K562 (cell line): ENCODE results near the gene NOTO. TPM values are rescaled to one million over a fixed set of nuclear protein-coding genes. Genes with fewer than 3 reads are reported as not detected.

Source experiments
- ATAC-seq: fragments of 200-7000 bp; cut with Tn5 transposase; 3 replicates; pipeline ENCODE4 v1.9.1; 2020; ENCODE audit warnings: moderate library complexity
- BruUV-seq: library from RNA; stranded (reverse); fragments of 400-500 nt; replicated peaks from 2 replicates; lab custom pipeline; 2021; lab: Mats Ljungman, UMichigan
- CTCF ChIA-PET: fragments of 300-600 bp; formaldehyde crosslinking; extraction: SDS; loops from one replicate; lab custom pipeline; 2021; ENCODE audit warnings: low intra/inter-chr PET ratio; lab: Yijun Ruan, JAX
- POLR2A ChIA-PET: fragments of 300-600, 350-650 bp; sonication (Branson Sonifier 250); formaldehyde crosslinking; extraction: SDS; loops from one replicate; lab custom pipeline; 2021; ENCODE audit warnings: antibody characterized with exemption, inconsistent platforms; lab: Yijun Ruan, JAX
- DNase-seq, 4 experiments: peaks; one replicate each; pipeline versions ENCODE4 v3.0.0 to v3.0.0-alpha.2; 2011 to 2018; ENCODE audit warnings: low spot score in 3 of 4, mixed read lengths in 3 of 4; ENCODE audit errors: extremely low read depth in 1 of 4
- FAIRE-seq: peaks from 2 replicates; lab custom pipeline; 2011; peaks lifted over from hg19 to GRCh38; lab: Jason Lieb, UNC
- H2AFZ ChIP-seq: 2 replicates; pipeline ENCODE4 v1.6.0; 2011; ENCODE audit warnings: low read depth, low read length, control low read depth, inconsistent platforms
- H3K27ac ChIP-seq: fragments of 200-600 bp; 3 replicates; pipeline ENCODE4 v1.8.0; 2011; ENCODE audit warnings: low read depth, mild to moderate bottlenecking, control low read depth, inconsistent platforms, low read length, moderate library complexity, mixed read lengths; ENCODE audit errors: extremely low read depth
- H3K27me3 ChIP-seq, 2 experiments: fragments of 300-600 bp in 1 of 2; 2 replicates in 1 of 2; 3 replicates in 1 of 2; pipeline versions ENCODE4 v1.6.0 to v1.8.0; 2011; ENCODE audit warnings: inconsistent platforms in 2 of 2, low read length in 2 of 2, mild to moderate bottlenecking in 1 of 2, mixed read lengths in 1 of 2, moderate library complexity in 1 of 2; ENCODE audit not compliant: control insufficient read depth in 2 of 2, insufficient read depth in 2 of 2
- H3K36me3 ChIP-seq: fragments of 300-600 bp; 3 replicates; pipeline ENCODE4 v1.8.0; 2011; ENCODE audit warnings: mild to moderate bottlenecking, low read length, inconsistent platforms; ENCODE audit not compliant: control insufficient read depth, insufficient read depth
- H3K4me1 ChIP-seq, 2 experiments: fragments of 200-600 bp in 1 of 2; replicated peaks in 1 of 2; 2 replicates in 1 of 2; 3 replicates in 1 of 2; pipeline versions ENCODE4 v1.5.1 to v1.8.0; 2011; ENCODE audit warnings: inconsistent platforms in 2 of 2, low read length in 2 of 2, mild to moderate bottlenecking in 1 of 2, mixed read lengths in 1 of 2, moderate library complexity in 1 of 2; ENCODE audit not compliant: control insufficient read depth in 2 of 2, insufficient read depth in 2 of 2
- H3K4me2 ChIP-seq: 2 replicates; pipeline ENCODE4 v1.6.1; 2011; ENCODE audit warnings: low read length, control low read depth, inconsistent platforms, mixed read lengths; ENCODE audit not compliant: insufficient read depth
- H3K4me3 ChIP-seq: fragments of 200-600 bp; sonication (generic), shearing (Covaris generic); 2 replicates; pipeline ENCODE4 v1.5.1; 2016; ENCODE audit warnings: control low read depth, inconsistent platforms
- H3K79me2 ChIP-seq: fragments of 200-600 bp; 3 replicates; pipeline ENCODE4 v1.8.0; 2011; ENCODE audit warnings: low read length, inconsistent platforms; ENCODE audit not compliant: control insufficient read depth, insufficient read depth
- H3K9ac ChIP-seq, 2 experiments: 2 replicates each; pipeline versions ENCODE4 v1.6.0 to v1.6.1; 2011; ENCODE audit warnings: low read depth in 2 of 2, low read length in 2 of 2, control low read depth in 1 of 2, inconsistent platforms in 1 of 2, mild to moderate bottlenecking in 1 of 2, mixed read lengths in 1 of 2; ENCODE audit not compliant: insufficient read depth in 1 of 2
- H3K9me1 ChIP-seq: one replicate; pipeline ENCODE4 v1.6.0; 2011; ENCODE audit warnings: inconsistent platforms, mild to moderate bottlenecking, low read length, moderate library complexity; ENCODE audit not compliant: control insufficient read depth, insufficient read depth
- H3K9me3 ChIP-seq: replicated peaks from 2 replicates; pipeline ENCODE4 v1.5.1; 2011; ENCODE audit warnings: low read depth, low read length, inconsistent platforms; ENCODE audit not compliant: control insufficient read depth, insufficient read depth
- H4K20me1 ChIP-seq: replicated peaks from 2 replicates; pipeline ENCODE4 v1.6.1; 2011; ENCODE audit warnings: low read length, inconsistent platforms, mixed read lengths; ENCODE audit not compliant: control insufficient read depth, insufficient read depth
- CHCHD3 ChIP-seq: fragments of 250-450 bp; sonication (Bioruptor Pico); IDR thresholded peaks from 2 replicates; pipeline ENCODE4 v2.1.2; 2022; ENCODE audit warnings: mild to moderate bottlenecking
- CREB3L1 ChIP-seq: fragments of 450-650 bp; IDR thresholded peaks from 2 replicates; pipeline ENCODE4 v1.6.1; 2014; ENCODE audit warnings: low read depth, mild to moderate bottlenecking, moderate library complexity, borderline replicate concordance
- FOXA3 ChIP-seq, 2 experiments: fragments of 450-650 bp in 1 of 2; sonication (generic) in 1 of 2; formaldehyde crosslinking; IDR thresholded peaks in 1 of 2; conservative IDR thresholded peaks in 1 of 2; 2 replicates each; pipeline versions ENCODE4 v1.4.0 to v1.8.0; 2020 to 2022; ENCODE audit warnings: mild to moderate bottlenecking in 2 of 2, missing genetic modification reagents in 1 of 2
- MCM2 ChIP-seq: fragments of 450-650 bp; IDR thresholded peaks from 2 replicates; pipeline ENCODE4 v1.6.1; 2017; ENCODE audit warnings: low read depth, mild to moderate bottlenecking
- NRF1 ChIP-seq, 2 experiments: fragments of 450-650 bp; IDR thresholded peaks in 1 of 2; conservative IDR thresholded peaks in 1 of 2; 2 replicates each; pipeline ENCODE4 v1.6.1; 2014; ENCODE audit warnings: mild to moderate bottlenecking in 2 of 2
- ZFP30 ChIP-seq: fragments of 250-450 bp; sonication (Bioruptor Pico); IDR thresholded peaks from 2 replicates; pipeline ENCODE4 v1.8.0; 2022; ENCODE audit warnings: moderate library complexity, mild to moderate bottlenecking, inconsistent platforms, borderline replicate concordance
- ZNF318 ChIP-seq, 2 experiments: fragments of 450-650 bp; IDR thresholded peaks; 2 replicates each; pipeline ENCODE4 v1.6.1; 2016; ENCODE audit warnings: mild to moderate bottlenecking in 2 of 2, borderline replicate concordance in 1 of 2, low read depth in 1 of 2, moderate library complexity in 1 of 2
- WGBS: fragments of 100-300 bp; shearing (Covaris generic); methylation state at CpG from one replicate; pipeline ENCODE4 v1.1.6; 2016; ENCODE audit warnings: low coverage, mixed read lengths; ENCODE audit not compliant: insufficient coverage; ENCODE audit errors: missing lambda C conversion rate; 5-methylcytosine and 5-hydroxymethylcytosine counted together
- in situ Hi-C: fragments of 300-500 bp; cut with MboI; formaldehyde crosslinking; loops from 4 replicates; pipeline ENCODE4 v1.15.0; 2018; ENCODE audit warnings: inconsistent platforms, mixed read lengths
- intact Hi-C: fragments of 100-400 bp; cut with micrococcal nuclease; formaldehyde crosslinking; loops from 2 replicates; pipeline ENCODE4 v1.14.2; 2022
- polyA plus RNA-seq, 8 experiments: library from polyadenylated mRNA; depleted of rRNA in 4 of 8; stranded (reverse) in 5 of 8; unstranded in 3 of 8; fragments of >200 nt; fragmentation: Nextera tagmentation in 2 of 8; fragmentation: Illumina TruSeq in 1 of 8; extraction: Ambion mirVana in 2 of 8; extraction: Trizol in 1 of 8; gene quantifications; 2 replicates each; pipeline versions ENCODE4 v1.2.1 to v1.2.3, GENCODE V29; 2011 to 2014; ENCODE audit warnings: inconsistent platforms in 1 of 8, missing spikeins in 1 of 8
- total RNA-seq, 7 experiments: library from RNA; depleted of rRNA in 6 of 7; stranded (reverse); fragments of >200 nt in 6 of 7; fragmentation: Illumina TruSeq in 2 of 7; extraction: Trizol in 2 of 7; gene quantifications; 2 replicates each; pipeline versions ENCODE4 v1.2.1 to v1.2.3, GENCODE V29; 2011 to 2021; ENCODE audit warnings: low replicate concordance in 1 of 7

The NOTO gene
- total and polyA plus RNA-seq, 9 of the 15 experiments (the other 6 are each of a cell fraction or from before 2014, with no cell fraction given), result not detected

GRCh38 chr2:73244580-73244979 is 42.2 kb downstream of the NOTO start:
- no peak for FAIRE-seq
- no peaks in the 10 kb centered on the region for H3K27me3 ChIP-seq
- no peaks in the 10 kb centered on the region for H3K9me1 ChIP-seq
- H3K79me2 ChIP-seq, result peaks cover 59% of the 10 kb centered on the region
- WGBS, result 88% methylated on average over 3 of the region's 3 CpGs
- peaks cover 24% of the 10 kb centered on the region for H4K20me1 ChIP-seq
- no peak for ATAC-seq
- DNase-seq, result no peak
- intact Hi-C loops, result no loop called here
- ChIA-PET CTCF (no interaction called here), POLR2A (interaction anchor here (0.6 to 4.1 kb wide), 6 partner anchors 8 to 84 kb away, joined by 3 to 24 read pairs (median 5); partner anchors contain the start of genes CCT7 and PRADC1)
- H3K27ac ChIP-seq, result no peak overlapping the region
- no peak overlapping the region for H3K9ac ChIP-seq
- in situ Hi-C loops, result no loop called here
- peaks cover 0 to 10% of the 10 kb centered on the region in 2 experiments; a peak in 3 of 5 replicates for H3K4me1 ChIP-seq
- no peak overlapping the region for H3K4me2 ChIP-seq
- TF ChIP-seq FOXA3 (CRISPR knock-in tag; conservative IDR thresholded peaks at IDR 0.05 in 1 of 2, IDR thresholded peaks at IDR 0.05 in 1 of 2) (no peak), CHCHD3 (CRISPR knock-in tag) (no peak), CREB3L1 (no peak), MCM2 (no peak), NRF1 (conservative IDR thresholded peaks at IDR 0.05 in 1 of 2, IDR thresholded peaks at IDR 0.05 in 1 of 2) (no peak), ZFP30 (CRISPR knock-in tag) (no peak), ZNF318 (IDR thresholded peaks at IDR 0.05; ENCODE audit: borderline replicate concordance in 1 of 2, low read depth in 1 of 2) (no peak)
- H2AFZ ChIP-seq, result no peak overlapping the region
- H3K9me3 ChIP-seq, result no peaks in the 10 kb centered on the region
- no peak overlapping the region for H3K4me3 ChIP-seq
- peaks cover 96% of the 10 kb centered on the region for H3K36me3 ChIP-seq
- no TSS peak for BruUV-seq
